H9 (cell line): ENCODE results near the gene R3HDM1. TPM values are rescaled to one million over a fixed set of nuclear protein-coding genes. Genes with fewer than 3 reads are reported as not detected.

Experiments used
- DNase-seq: peaks from one replicate; pipeline ENCODE4 v3.0.0-alpha.2; 2017
- H2AFZ ChIP-seq: one replicate; pipeline ENCODE4 v1.6.1; 2013; ENCODE audit warnings: mild to moderate bottlenecking, low read length, control low read depth, moderate library complexity
- H2AK5ac ChIP-seq: 2 replicates; pipeline ENCODE4 v1.6.1; 2013; ENCODE audit warnings: low read length, control low read depth, mixed read lengths; ENCODE audit not compliant: insufficient read length
- H2BK120ac ChIP-seq: one replicate; pipeline ENCODE4 v1.6.1; 2013; ENCODE audit warnings: low read depth, mild to moderate bottlenecking, low read length, control low read depth, inconsistent platforms; ENCODE audit not compliant: poor library complexity, severe bottlenecking
- H2BK12ac ChIP-seq: 2 replicates; pipeline ENCODE4 v1.6.1; 2013; ENCODE audit warnings: low read length, control low read depth, mixed read lengths, low read depth; ENCODE audit not compliant: insufficient read length
- H2BK15ac ChIP-seq: 2 replicates; pipeline ENCODE4 v1.6.1; 2013; ENCODE audit warnings: low read depth, low read length, control low read depth
- H2BK20ac ChIP-seq: one replicate; pipeline ENCODE4 v1.6.1; 2013; ENCODE audit warnings: low read depth, mild to moderate bottlenecking, low read length, control low read depth, inconsistent platforms; ENCODE audit not compliant: poor library complexity, severe bottlenecking
- H2BK5ac ChIP-seq: 2 replicates; pipeline ENCODE4 v1.6.1; 2013; ENCODE audit warnings: low read length, control low read depth, mixed read lengths; ENCODE audit not compliant: insufficient read length
- H3K14ac ChIP-seq: 2 replicates; pipeline ENCODE4 v1.6.1; 2013; ENCODE audit warnings: low read length, control low read depth; ENCODE audit not compliant: insufficient read depth
- H3K18ac ChIP-seq: 2 replicates; pipeline ENCODE4 v1.6.1; 2013; ENCODE audit warnings: low read depth, mild to moderate bottlenecking, mixed read lengths, low read length, control low read depth; ENCODE audit not compliant: insufficient read length
- H3K23ac ChIP-seq: 2 replicates; pipeline ENCODE4 v1.6.1; 2013; ENCODE audit warnings: low read length, control low read depth, mixed read lengths, low read depth; ENCODE audit not compliant: insufficient read length
- H3K23me2 ChIP-seq: 2 replicates; pipeline ENCODE4 v1.6.1; 2013; ENCODE audit warnings: low read depth, mild to moderate bottlenecking, mixed read lengths, low read length, control low read depth; ENCODE audit not compliant: insufficient read length, poor library complexity, severe bottlenecking
- H3K27ac ChIP-seq: 2 replicates; pipeline ENCODE4 v1.5.1; 2013; ENCODE audit warnings: low read length, control low read depth, mixed read lengths, low read depth; ENCODE audit not compliant: insufficient read length
- H3K27me3 ChIP-seq: 2 replicates; pipeline ENCODE4 v1.6.1; 2013; ENCODE audit warnings: low read length, control low read depth, inconsistent platforms; ENCODE audit not compliant: insufficient read depth
- H3K4ac ChIP-seq: 2 replicates; pipeline ENCODE4 v1.6.1; 2013; ENCODE audit warnings: low read depth, mild to moderate bottlenecking, control low read depth, inconsistent platforms, low read length, moderate library complexity
- H3K4me1 ChIP-seq: 2 replicates; pipeline ENCODE4 v1.6.1; 2013; ENCODE audit warnings: low read length, control low read depth, inconsistent platforms; ENCODE audit not compliant: insufficient read depth
- H3K4me2 ChIP-seq: 2 replicates; pipeline ENCODE4 v1.6.1; 2013; ENCODE audit warnings: low read length, control low read depth, mixed read lengths; ENCODE audit not compliant: insufficient read length, insufficient read depth
- H3K56ac ChIP-seq: 2 replicates; pipeline ENCODE4 v1.6.1; 2013; ENCODE audit warnings: low read depth, mild to moderate bottlenecking, mixed read lengths, low read length, control low read depth; ENCODE audit not compliant: insufficient read length
- H3K79me1 ChIP-seq: 2 replicates; pipeline ENCODE4 v1.6.1; 2013; ENCODE audit warnings: low read depth, mild to moderate bottlenecking, moderate library complexity, low read length, control low read depth, inconsistent platforms; ENCODE audit not compliant: insufficient read depth, poor library complexity, severe bottlenecking
- H3K79me2 ChIP-seq: 2 replicates; pipeline ENCODE4 v1.6.1; 2013; ENCODE audit warnings: low read length, control low read depth, inconsistent platforms; ENCODE audit not compliant: insufficient read depth
- H3K9ac ChIP-seq: 2 replicates; pipeline ENCODE4 v1.6.1; 2013; ENCODE audit warnings: low read length, control low read depth, mixed read lengths; ENCODE audit not compliant: insufficient read length; ENCODE audit errors: extremely low read depth
- H3K9me3 ChIP-seq: one replicate; pipeline ENCODE4 v1.6.1; 2013; ENCODE audit warnings: low read depth, low read length, inconsistent platforms; ENCODE audit not compliant: control insufficient read depth
- H3T11ph ChIP-seq: one replicate; pipeline ENCODE4 v1.6.1; 2013; ENCODE audit warnings: mild to moderate bottlenecking, low read length, control low read depth, inconsistent platforms
- H4K20me1 ChIP-seq: one replicate; pipeline ENCODE4 v1.6.1; 2013; ENCODE audit not compliant: control insufficient read depth, insufficient read length, insufficient read depth
- H4K5ac ChIP-seq: 2 replicates; pipeline ENCODE4 v1.6.1; 2013; ENCODE audit warnings: low read depth, mild to moderate bottlenecking, mixed read lengths, low read length, control low read depth; ENCODE audit not compliant: insufficient read length
- H4K8ac ChIP-seq: replicated peaks from 2 replicates; pipeline ENCODE4 v1.6.1; 2013; ENCODE audit warnings: low read length, control low read depth, mixed read lengths, low read depth; ENCODE audit not compliant: insufficient read length
- H4K91ac ChIP-seq: 2 replicates; pipeline ENCODE4 v1.6.1; 2013; ENCODE audit warnings: low read depth, mild to moderate bottlenecking, moderate library complexity, mixed read lengths, low read length, control low read depth; ENCODE audit not compliant: insufficient read length
- H3K27ac Mint-ChIP-seq, 3 experiments: 2 replicates in 2 of 3; 3 replicates in 1 of 3; pipeline ENCODE4 v1.8.0; 2020 to 2021; ENCODE audit warnings: mixed read lengths in 3 of 3, mild to moderate bottlenecking in 1 of 3, moderate library complexity in 1 of 3
- H3K27me3 Mint-ChIP-seq: 2 replicates; pipeline ENCODE4 v1.8.0; 2021; ENCODE audit warnings: low read depth, mild to moderate bottlenecking, moderate library complexity, mixed read lengths
- H3K36me3 Mint-ChIP-seq, 3 experiments: 2 replicates in 2 of 3; 3 replicates in 1 of 3; pipeline ENCODE4 v1.8.0; 2020 to 2021; ENCODE audit warnings: low read depth in 3 of 3, mixed read lengths in 3 of 3; ENCODE audit not compliant: insufficient read depth in 1 of 3
- H3K4me1 Mint-ChIP-seq, 2 experiments: 2 replicates each; pipeline ENCODE4 v1.8.0; 2020; ENCODE audit warnings: mixed read lengths in 2 of 2
- H3K4me3 Mint-ChIP-seq, 2 experiments: 2 replicates in 1 of 2; 3 replicates in 1 of 2; pipeline ENCODE4 v1.8.0; 2020 to 2021; ENCODE audit warnings: mild to moderate bottlenecking in 2 of 2, mixed read lengths in 2 of 2, moderate library complexity in 1 of 2
- H3K9me3 Mint-ChIP-seq, 2 experiments: 2 replicates in 1 of 2; 3 replicates in 1 of 2; pipeline ENCODE4 v1.8.0; 2020; ENCODE audit warnings: mild to moderate bottlenecking in 2 of 2, mixed read lengths in 2 of 2, moderate library complexity in 1 of 2
- WGBS: extraction: QIAGEN DNeasy Blood & Tissue Kit; methylation state at CpG from one replicate; pipeline ENCODE4 v1.1.7; 2013; ENCODE audit warnings: missing lambda C conversion rate, low lambda C conversion rate, mixed read lengths; ENCODE audit not compliant: insufficient read length; ENCODE audit errors: extremely low coverage; 5-methylcytosine and 5-hydroxymethylcytosine counted together
- total RNA-seq: library from RNA; stranded (reverse); gene quantifications from 2 replicates; pipeline ENCODE4 v1.2.1, GENCODE V29; 2021
- TF ChIP-seq, protein P1 (sequence below): fragments of 200-600 bp; sonication (generic); conservative IDR thresholded peaks from 3 replicates; pipeline ENCODE4 v1.8.0; 2021; ENCODE audit warnings: antibody characterized with exemption, mild to moderate bottlenecking

Gene R3HDM1
- total RNA-seq, 1 experiment from 2014 or later: 58.8 TPM

DNA sequence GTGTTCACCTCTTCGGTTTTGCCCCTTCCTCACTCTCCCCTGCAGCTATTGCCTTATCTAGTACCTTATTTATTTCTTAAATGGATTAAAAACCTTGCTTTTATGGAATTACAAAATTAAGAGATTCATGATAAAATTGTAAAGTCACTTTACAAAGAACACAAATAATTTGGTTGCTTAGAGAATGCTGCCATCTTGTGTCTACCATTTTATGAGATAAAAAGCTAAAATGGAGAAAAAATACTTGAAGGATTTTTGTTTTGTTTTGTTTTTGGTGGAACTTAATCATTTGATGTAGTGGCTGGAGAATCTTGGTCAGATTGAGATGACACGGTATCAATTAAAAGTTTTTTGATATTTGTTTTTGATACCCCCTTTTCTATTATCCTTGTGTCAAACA is 69.6 kb downstream of the R3HDM1 start:
- H3K4me1 Mint-ChIP-seq: peaks cover 11 to 12% of the 10 kb centered on the region in 2 experiments
- H3K18ac ChIP-seq: no peak overlapping the region
- no peaks in the 10 kb centered on the region for H3K27me3 ChIP-seq
- H3K4me2 ChIP-seq: no peak overlapping the region
- H3T11ph ChIP-seq: no peak overlapping the region
- no peak overlapping the region for H3K4ac ChIP-seq
- WGBS: no CpG with 5 or more reads among the region's 2 CpGs
- H3K27ac ChIP-seq: no peak overlapping the region
- H2BK20ac ChIP-seq: no peak overlapping the region
- no peak overlapping the region for H2BK5ac ChIP-seq
- peaks cover 8 to 25% (median 21%) of the 10 kb centered on the region in 3 experiments; a peak in 6 of 7 replicates for H3K36me3 Mint-ChIP-seq
- no peaks in the 10 kb centered on the region for H3K9me3 ChIP-seq
- TF ChIP-seq, protein P1, sequence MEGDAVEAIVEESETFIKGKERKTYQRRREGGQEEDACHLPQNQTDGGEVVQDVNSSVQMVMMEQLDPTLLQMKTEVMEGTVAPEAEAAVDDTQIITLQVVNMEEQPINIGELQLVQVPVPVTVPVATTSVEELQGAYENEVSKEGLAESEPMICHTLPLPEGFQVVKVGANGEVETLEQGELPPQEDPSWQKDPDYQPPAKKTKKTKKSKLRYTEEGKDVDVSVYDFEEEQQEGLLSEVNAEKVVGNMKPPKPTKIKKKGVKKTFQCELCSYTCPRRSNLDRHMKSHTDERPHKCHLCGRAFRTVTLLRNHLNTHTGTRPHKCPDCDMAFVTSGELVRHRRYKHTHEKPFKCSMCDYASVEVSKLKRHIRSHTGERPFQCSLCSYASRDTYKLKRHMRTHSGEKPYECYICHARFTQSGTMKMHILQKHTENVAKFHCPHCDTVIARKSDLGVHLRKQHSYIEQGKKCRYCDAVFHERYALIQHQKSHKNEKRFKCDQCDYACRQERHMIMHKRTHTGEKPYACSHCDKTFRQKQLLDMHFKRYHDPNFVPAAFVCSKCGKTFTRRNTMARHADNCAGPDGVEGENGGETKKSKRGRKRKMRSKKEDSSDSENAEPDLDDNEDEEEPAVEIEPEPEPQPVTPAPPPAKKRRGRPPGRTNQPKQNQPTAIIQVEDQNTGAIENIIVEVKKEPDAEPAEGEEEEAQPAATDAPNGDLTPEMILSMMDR: peak; percentile 37; the same call in 2 of the 3 replicates
- H3K79me1 ChIP-seq: no peaks in the 10 kb centered on the region
- DNase-seq: no peak
- H3K23ac ChIP-seq: no peak overlapping the region
- H4K20me1 ChIP-seq: no peaks in the 10 kb centered on the region
- no peaks in the 10 kb centered on the region; the same call in 1 of the 2 replicates for H3K4me1 ChIP-seq
- H3K14ac ChIP-seq: no peak overlapping the region
- H2AFZ ChIP-seq: no peak overlapping the region
- H4K5ac ChIP-seq: no peak overlapping the region
- no peak overlapping the region for H3K9ac ChIP-seq
- H3K4me3 Mint-ChIP-seq: no peak overlapping the region
- H3K23me2 ChIP-seq: no peaks in the 10 kb centered on the region
- no peaks in the 10 kb centered on the region for H3K9me3 Mint-ChIP-seq
- H3K27ac Mint-ChIP-seq: 0 out of 7 replicates have a peak overlapping the region, but pooled peaks of 1 of the 3 experiments have one; percentile 21
- H3K56ac ChIP-seq: no peak overlapping the region
- no peak overlapping the region for H2BK12ac ChIP-seq
- H2BK15ac ChIP-seq: no peak overlapping the region
- no peak overlapping the region for H4K8ac ChIP-seq
- H2AK5ac ChIP-seq: no peak overlapping the region
- H2BK120ac ChIP-seq: no peak overlapping the region
- H4K91ac ChIP-seq: no peak overlapping the region
- H3K27me3 Mint-ChIP-seq: no peaks in the 10 kb centered on the region
- H3K79me2 ChIP-seq: no peaks in the 10 kb centered on the region
